ENCODE measurements around the gene ROS1. TPM values are rescaled to one million over a fixed set of nuclear protein-coding genes. Genes with fewer than 3 reads are reported as not detected.

ROS1 gene
- total RNA-seq, 1 donor from 2014 or later = not detected

DNA sequence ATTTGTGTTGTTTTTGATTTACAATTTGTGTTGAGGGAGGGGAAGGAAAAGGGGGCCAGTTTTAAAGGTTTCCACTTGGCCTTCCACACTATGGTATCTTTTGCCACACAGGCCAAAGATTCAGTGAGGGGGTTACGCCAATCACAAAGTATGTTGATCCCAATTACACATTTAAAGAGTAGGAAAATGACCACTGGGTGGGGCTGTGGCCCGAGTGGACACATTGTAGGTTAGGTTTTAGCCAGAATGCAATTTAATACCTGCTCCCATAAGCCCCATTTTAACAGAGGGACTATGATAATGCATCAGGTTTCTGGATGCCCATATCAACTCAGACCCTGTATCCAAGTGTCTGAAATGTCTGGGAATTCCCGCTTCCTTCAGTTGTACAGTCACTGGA lies 144.8 kb downstream of the ROS1 start:
- Histone ChIP-seq H3K36me3 (no peaks in the 10 kb centered on the region), H3K9me3 (no peaks in the 10 kb centered on the region), H3K27me3 (no peaks in the 10 kb centered on the region), H3K4me1 (no peaks in the 10 kb centered on the region), H3K27ac (no peak overlapping the region), H3K4me3 (no peak overlapping the region)
- DNase-seq (ENCODE audit: extremely low spot score in 2 of 2) = no peak
- intact Hi-C loops (cut with DNase I) = no loop called here
- no peak for TF ChIP-seq POLR2AphosphoS5 (IDR thresholded peaks at IDR 0.05; ENCODE audit: insufficient read depth in 1 of 2, low read depth in 1 of 2)

DNA sequence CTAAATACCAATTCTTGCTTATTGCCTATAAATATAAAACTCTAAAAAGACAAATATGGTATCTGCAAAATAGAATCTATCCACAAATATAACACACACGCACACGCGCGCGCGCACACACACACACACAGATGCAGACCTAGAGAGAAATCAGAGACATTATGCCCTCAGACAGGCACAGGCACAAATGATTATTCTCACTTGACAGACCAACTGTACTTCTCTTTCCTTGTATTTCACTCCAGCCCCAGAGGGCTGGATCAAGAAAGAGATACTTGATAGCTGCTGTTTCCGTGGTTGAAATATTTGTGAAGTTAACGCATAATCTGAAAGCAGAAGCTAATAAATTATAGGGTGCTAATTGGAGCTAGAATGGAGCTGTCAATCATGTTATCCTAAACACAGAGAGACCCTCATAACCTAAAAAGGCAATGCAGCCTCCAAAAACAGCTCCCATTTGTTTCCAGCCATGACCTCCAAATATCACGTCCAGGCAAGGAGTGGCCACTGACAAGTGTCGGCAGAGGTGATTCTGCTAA lies 148.9 kb downstream of the ROS1 start:
- Histone ChIP-seq H3K27ac (no peak overlapping the region), H3K4me1 (no peaks in the 10 kb centered on the region), H3K4me3 (no peak overlapping the region), H3K9me3 (no peaks in the 10 kb centered on the region), H3K36me3 (no peaks in the 10 kb centered on the region), H3K27me3 (no peaks in the 10 kb centered on the region)
- TF ChIP-seq POLR2AphosphoS5 (IDR thresholded peaks at IDR 0.05; ENCODE audit: insufficient read depth in 1 of 2, low read depth in 1 of 2) (no peak), POLR2A (IDR thresholded peaks at IDR 0.05) (no peak)
- TF ChIP-seq, protein P1, sequence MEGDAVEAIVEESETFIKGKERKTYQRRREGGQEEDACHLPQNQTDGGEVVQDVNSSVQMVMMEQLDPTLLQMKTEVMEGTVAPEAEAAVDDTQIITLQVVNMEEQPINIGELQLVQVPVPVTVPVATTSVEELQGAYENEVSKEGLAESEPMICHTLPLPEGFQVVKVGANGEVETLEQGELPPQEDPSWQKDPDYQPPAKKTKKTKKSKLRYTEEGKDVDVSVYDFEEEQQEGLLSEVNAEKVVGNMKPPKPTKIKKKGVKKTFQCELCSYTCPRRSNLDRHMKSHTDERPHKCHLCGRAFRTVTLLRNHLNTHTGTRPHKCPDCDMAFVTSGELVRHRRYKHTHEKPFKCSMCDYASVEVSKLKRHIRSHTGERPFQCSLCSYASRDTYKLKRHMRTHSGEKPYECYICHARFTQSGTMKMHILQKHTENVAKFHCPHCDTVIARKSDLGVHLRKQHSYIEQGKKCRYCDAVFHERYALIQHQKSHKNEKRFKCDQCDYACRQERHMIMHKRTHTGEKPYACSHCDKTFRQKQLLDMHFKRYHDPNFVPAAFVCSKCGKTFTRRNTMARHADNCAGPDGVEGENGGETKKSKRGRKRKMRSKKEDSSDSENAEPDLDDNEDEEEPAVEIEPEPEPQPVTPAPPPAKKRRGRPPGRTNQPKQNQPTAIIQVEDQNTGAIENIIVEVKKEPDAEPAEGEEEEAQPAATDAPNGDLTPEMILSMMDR (IDR thresholded peaks at IDR 0.05) = no peak
- intact Hi-C loops (cut with DNase I) = no loop called here
- DNase-seq (ENCODE audit: extremely low spot score in 2 of 2) = no peak

DNA sequence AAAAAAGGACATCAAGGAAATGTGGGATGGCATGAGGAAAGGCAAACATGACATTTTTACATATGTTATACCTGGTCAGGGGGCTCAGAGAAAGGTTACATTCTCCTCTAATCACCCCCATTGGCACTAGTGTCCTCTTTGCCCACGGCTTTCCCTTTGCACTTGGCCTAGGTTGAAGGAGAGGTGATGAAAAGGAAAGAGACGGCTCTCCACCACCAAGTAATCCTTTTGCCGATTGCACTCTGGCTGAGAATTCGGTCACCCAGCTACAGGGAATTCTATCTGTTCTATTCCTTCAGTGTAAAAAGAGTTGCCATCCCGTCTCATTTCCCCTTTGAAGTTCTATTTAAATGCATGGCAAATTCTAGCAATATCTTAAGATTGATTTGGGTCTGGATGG lies 150.0 kb downstream of the ROS1 start:
- no peaks in the 10 kb centered on the region for H3K27me3 ChIP-seq

DNA sequence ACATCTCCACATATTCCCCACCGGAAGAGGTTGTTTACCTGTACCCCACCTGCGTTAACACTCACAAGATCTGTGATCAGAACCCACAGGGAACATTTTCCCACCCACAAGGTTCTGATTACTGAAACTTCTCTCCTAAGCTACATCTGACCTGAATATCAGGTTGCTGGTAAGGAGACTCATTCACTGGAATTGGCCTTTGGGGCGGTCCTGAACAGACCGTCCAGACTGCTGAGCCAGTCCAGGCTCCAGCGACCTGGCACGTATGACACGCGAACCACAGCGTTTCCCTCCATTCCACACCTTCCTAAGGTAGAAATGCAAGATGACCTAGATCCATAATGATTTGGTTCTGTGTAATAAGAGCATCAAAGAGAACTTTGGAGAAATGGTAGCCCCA lies 150.5 kb downstream of the ROS1 start:
- Histone ChIP-seq H3K9me3 (no peaks in the 10 kb centered on the region), H3K27ac (no peak overlapping the region), H3K27me3 (no peaks in the 10 kb centered on the region), H3K4me1 (peaks cover 3% of the 10 kb centered on the region), H3K4me3 (no peak overlapping the region), H3K36me3 (no peaks in the 10 kb centered on the region)
- no peak for DNase-seq (ENCODE audit: extremely low spot score in 2 of 2)
- intact Hi-C loops (cut with DNase I) = no loop called here
- TF ChIP-seq, protein P1 (IDR thresholded peaks at IDR 0.05) = no peak
- TF ChIP-seq POLR2AphosphoS5 (IDR thresholded peaks at IDR 0.05; ENCODE audit: insufficient read depth in 1 of 2, low read depth in 1 of 2) = no peak
- TF ChIP-seq POLR2A (IDR thresholded peaks at IDR 0.05) = no peak

More for the DNA sequence above, 150.0 kb downstream of the ROS1 start:
- intact Hi-C loops (cut with DNase I) = no loop called here
- TF ChIP-seq POLR2A (IDR thresholded peaks at IDR 0.05) (no peak), POLR2AphosphoS5 (IDR thresholded peaks at IDR 0.05; ENCODE audit: insufficient read depth in 1 of 2, low read depth in 1 of 2) (no peak)
- TF ChIP-seq, protein P1 (IDR thresholded peaks at IDR 0.05) = no peak
- Histone ChIP-seq H3K4me3 (no peak overlapping the region), H3K36me3 (no peaks in the 10 kb centered on the region), H3K27ac (no peak overlapping the region), H3K4me1 (no peaks in the 10 kb centered on the region), H3K9me3 (no peaks in the 10 kb centered on the region)
- DNase-seq (ENCODE audit: extremely low spot score in 2 of 2) = no peak

DNA sequence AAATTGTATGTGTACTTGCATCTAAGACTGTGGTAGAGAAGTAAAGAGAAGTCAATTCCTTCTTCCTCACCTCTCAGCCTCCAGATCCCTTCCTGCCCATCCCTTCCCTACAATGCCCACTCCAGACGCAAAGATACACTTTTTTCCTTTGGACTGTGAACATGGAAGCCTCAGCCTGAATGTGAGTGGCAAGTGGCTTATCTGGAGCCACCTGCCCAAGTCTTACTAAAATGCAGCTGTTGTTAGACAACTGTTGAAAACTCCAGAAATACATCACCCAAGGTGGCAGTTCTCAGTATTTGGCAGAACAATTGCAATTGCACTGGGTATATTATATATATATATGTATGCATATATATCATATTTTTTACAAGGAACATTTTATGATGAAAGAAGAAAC lies 152.9 kb downstream of the ROS1 start:
- Histone ChIP-seq H3K27ac (no peak overlapping the region), H3K4me1 (peaks cover 7% of the 10 kb centered on the region), H3K27me3 (peaks cover 3% of the 10 kb centered on the region), H3K9me3 (no peaks in the 10 kb centered on the region), H3K4me3 (no peak overlapping the region), H3K36me3 (no peaks in the 10 kb centered on the region)
- intact Hi-C loops (cut with DNase I) = no loop called here
- TF ChIP-seq POLR2AphosphoS5 (IDR thresholded peaks at IDR 0.05; ENCODE audit: insufficient read depth in 1 of 2, low read depth in 1 of 2) (no peak), POLR2A (IDR thresholded peaks at IDR 0.05) (no peak)
- TF ChIP-seq, protein P1 (IDR thresholded peaks at IDR 0.05) = no peak
- no peak for DNase-seq (ENCODE audit: extremely low spot score in 2 of 2)

Measured in vagina (tissue), 2 donors.